Retina (tissue), 1 donor: ENCODE data around the gene ZNF70.

Experiments
- DNase-seq: peaks from one replicate; pipeline ENCODE4 v3.0.0-alpha.2; 2016

ZNF70 gene

GRCh38 chr22:23690713-23691112 lies 60.2 kb downstream of the ZNF70 start, which contains the start of gene RGL4:
TSS of gene RGL4 (plus strand) at chr22:23691013. CDS start at chr22:23692031, 1,018 bp downstream.
- DNase-seq = no peak

DNA sequence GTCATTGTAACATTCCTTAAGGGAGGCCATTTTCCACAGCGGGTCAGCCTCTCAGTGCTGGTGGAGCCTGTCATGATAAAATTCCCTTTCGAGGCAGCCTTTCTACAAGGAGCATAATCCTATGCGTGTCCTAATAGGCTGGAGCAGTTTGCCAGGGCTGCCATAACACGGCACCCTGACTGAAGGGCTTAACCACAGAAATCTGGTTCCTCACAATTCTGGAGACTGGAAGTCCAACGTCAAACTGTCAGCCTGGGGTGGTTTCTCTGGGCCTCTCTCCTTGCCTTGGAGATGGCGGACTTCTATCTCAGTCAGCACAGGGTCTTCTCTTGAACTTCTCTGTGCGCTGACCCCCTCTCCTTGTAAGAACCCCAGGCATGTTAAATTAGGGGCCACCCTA lies 61.5 kb downstream of the ZNF70 start:
- DNase-seq = no peak
